ENCODE results near the gene HES2.

The HES2 gene

DNA sequence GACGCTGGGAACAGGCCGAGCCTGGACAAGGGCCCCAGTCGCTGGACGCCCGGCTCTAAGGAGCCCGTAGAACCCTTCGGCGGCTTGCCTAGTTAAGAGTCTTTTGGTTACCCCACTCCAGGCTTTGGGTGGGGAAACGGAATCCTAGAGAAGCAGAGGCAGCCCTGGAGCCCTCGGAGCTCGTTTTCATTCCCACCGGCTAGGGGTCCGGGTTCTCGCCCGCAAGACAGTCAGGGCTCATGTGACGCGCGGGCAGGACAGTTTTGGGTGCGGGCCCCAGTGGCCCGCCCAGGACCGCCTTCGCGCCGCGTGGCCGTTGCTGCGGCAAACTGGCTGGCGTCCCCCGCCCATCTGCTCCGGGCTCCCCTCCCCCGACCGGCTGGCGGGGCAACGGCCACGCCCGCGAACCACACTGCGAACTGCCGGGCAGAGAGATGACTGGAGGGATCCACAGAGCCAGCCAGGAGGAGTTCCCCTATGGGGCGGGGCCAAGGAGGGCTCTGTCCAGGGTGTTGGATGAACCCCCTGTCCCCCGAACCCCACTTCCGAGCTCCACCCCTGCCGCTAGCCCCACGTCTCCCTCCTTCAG lies 829 bp upstream of the HES2 start:
- peaks cover 100% of the 10 kb centered on the region for H3K27me3 ChIP-seq (ENCODE audit: control insufficient read depth, insufficient read depth, low read length)
- H3K9me3 ChIP-seq (ENCODE audit: control insufficient read depth, low read depth, low read length) = no peaks in the 10 kb centered on the region
- no peak overlapping the region for H3K27ac ChIP-seq (ENCODE audit: low read length)
- no peak overlapping the region for H3K9ac ChIP-seq (ENCODE audit: low read length)
- H3K36me3 ChIP-seq (ENCODE audit: control insufficient read depth, low read depth, low read length) = no peaks in the 10 kb centered on the region
- peak overlapping the region; percentile 39 for H3K4me3 ChIP-seq (ENCODE audit: low read length)
- H3K4me1 ChIP-seq (ENCODE audit: control insufficient read depth, low read depth, low read length) = peaks cover 5% of the 10 kb centered on the region

GRCh38 chr1:6419397-6419803 lies 319 bp downstream of the HES2 start:
- Histone ChIP-seq H3K9me3 (ENCODE audit: control insufficient read depth, low read depth, low read length) (no peaks in the 10 kb centered on the region), H3K36me3 (ENCODE audit: control insufficient read depth, low read depth, low read length) (no peaks in the 10 kb centered on the region), H3K27ac (ENCODE audit: low read length) (no peak overlapping the region), H3K9ac (ENCODE audit: low read length) (no peak overlapping the region), H3K4me3 (ENCODE audit: low read length) (peak overlapping the region; percentile 39), H3K4me1 (ENCODE audit: control insufficient read depth, low read depth, low read length) (peaks cover 9% of the 10 kb centered on the region), H3K27me3 (ENCODE audit: control insufficient read depth, insufficient read depth, low read length) (peaks cover 100% of the 10 kb centered on the region)

GRCh38 chr1:6418668-6419396 lies 887 bp downstream of the HES2 start:
- Histone ChIP-seq H3K9ac (ENCODE audit: low read length) (no peak overlapping the region), H3K27ac (ENCODE audit: low read length) (no peak overlapping the region), H3K4me1 (ENCODE audit: control insufficient read depth, low read depth, low read length) (peaks cover 9% of the 10 kb centered on the region), H3K36me3 (ENCODE audit: control insufficient read depth, low read depth, low read length) (no peaks in the 10 kb centered on the region), H3K9me3 (ENCODE audit: control insufficient read depth, low read depth, low read length) (no peaks in the 10 kb centered on the region), H3K4me3 (ENCODE audit: low read length) (peak overlapping the region; percentile 39), H3K27me3 (ENCODE audit: control insufficient read depth, insufficient read depth, low read length) (peaks cover 98% of the 10 kb centered on the region)

- Histone ChIP-seq H3K9me3 (ENCODE audit: control insufficient read depth, low read depth, low read length) (no peaks in the 10 kb centered on the region), H3K36me3 (ENCODE audit: control insufficient read depth, low read depth, low read length) (no peaks in the 10 kb centered on the region), H3K4me3 (ENCODE audit: low read length) (no peak overlapping the region), H3K9ac (ENCODE audit: low read length) (no peak overlapping the region), H3K4me1 (ENCODE audit: control insufficient read depth, low read depth, low read length) (peaks cover 9% of the 10 kb centered on the region), H3K27ac (ENCODE audit: low read length) (no peak overlapping the region), H3K27me3 (ENCODE audit: control insufficient read depth, insufficient read depth, low read length) (peaks cover 90% of the 10 kb centered on the region)
Observed at GRCh38 chr1:6417961-6418667, 1.6 kb downstream of the HES2 start.

- Histone ChIP-seq H3K4me1 (ENCODE audit: control insufficient read depth, low read depth, low read length) (peaks cover 9% of the 10 kb centered on the region), H3K9ac (ENCODE audit: low read length) (no peak overlapping the region), H3K27ac (ENCODE audit: low read length) (no peak overlapping the region), H3K36me3 (ENCODE audit: control insufficient read depth, low read depth, low read length) (no peaks in the 10 kb centered on the region), H3K9me3 (ENCODE audit: control insufficient read depth, low read depth, low read length) (no peaks in the 10 kb centered on the region), H3K4me3 (ENCODE audit: low read length) (no peak overlapping the region), H3K27me3 (ENCODE audit: control insufficient read depth, insufficient read depth, low read length) (peaks cover 82% of the 10 kb centered on the region)
Observed at GRCh38 chr1:6416906-6417305, 2.8 kb downstream of the HES2 start.

GRCh38 chr1:6416295-6416656 lies 3.4 kb downstream of the HES2 start:
- Histone ChIP-seq H3K36me3 (ENCODE audit: control insufficient read depth, low read depth, low read length) (no peaks in the 10 kb centered on the region), H3K9me3 (ENCODE audit: control insufficient read depth, low read depth, low read length) (no peaks in the 10 kb centered on the region), H3K27ac (ENCODE audit: low read length) (no peak overlapping the region), H3K27me3 (ENCODE audit: control insufficient read depth, insufficient read depth, low read length) (peaks cover 75% of the 10 kb centered on the region), H3K4me1 (ENCODE audit: control insufficient read depth, low read depth, low read length) (peaks cover 9% of the 10 kb centered on the region), H3K9ac (ENCODE audit: low read length) (no peak overlapping the region), H3K4me3 (ENCODE audit: low read length) (no peak overlapping the region)

DNA sequence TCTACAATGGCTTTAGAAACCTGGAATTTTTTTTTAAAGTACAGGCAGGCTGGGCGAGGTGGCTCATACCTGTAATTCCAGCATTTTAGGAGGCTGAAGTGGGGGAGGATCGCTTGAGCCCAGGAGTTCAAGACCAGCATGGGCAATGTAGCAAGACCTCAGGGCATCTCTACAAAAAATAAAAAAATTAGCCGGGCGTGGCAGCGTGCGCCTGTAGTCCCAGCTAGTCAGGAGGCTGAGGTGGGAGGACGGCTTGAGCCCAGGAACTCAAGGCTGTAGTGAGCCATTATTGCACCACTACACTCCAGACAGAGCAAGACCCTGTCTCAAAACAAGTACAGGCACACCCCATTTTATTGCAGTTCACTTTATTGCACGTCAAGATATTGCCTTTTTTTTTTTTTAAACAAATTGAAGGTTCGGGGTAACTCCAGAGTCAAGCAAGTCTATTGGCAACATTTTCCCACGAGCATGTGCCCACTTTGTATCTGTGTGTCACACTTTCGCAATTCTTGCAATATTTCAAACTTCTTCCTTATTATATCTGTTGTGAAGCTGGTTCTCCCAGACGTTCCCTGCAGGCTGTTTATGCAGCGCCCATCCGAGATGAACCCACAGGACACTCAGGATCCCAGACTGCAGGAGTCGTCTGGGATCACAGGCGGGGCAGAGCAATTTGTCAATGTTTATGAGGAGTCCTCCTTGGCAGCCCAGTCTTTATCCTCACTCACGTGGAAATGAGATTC lies 4.7 kb downstream of the HES2 start:
- Histone ChIP-seq H3K27me3 (ENCODE audit: control insufficient read depth, insufficient read depth, low read length) (peaks cover 63% of the 10 kb centered on the region), H3K36me3 (ENCODE audit: control insufficient read depth, low read depth, low read length) (no peaks in the 10 kb centered on the region), H3K9ac (ENCODE audit: low read length) (no peak overlapping the region), H3K9me3 (ENCODE audit: control insufficient read depth, low read depth, low read length) (no peaks in the 10 kb centered on the region), H3K4me1 (ENCODE audit: control insufficient read depth, low read depth, low read length) (peaks cover 5% of the 10 kb centered on the region), H3K4me3 (ENCODE audit: low read length) (no peak overlapping the region), H3K27ac (ENCODE audit: low read length) (no peak overlapping the region)

DNA sequence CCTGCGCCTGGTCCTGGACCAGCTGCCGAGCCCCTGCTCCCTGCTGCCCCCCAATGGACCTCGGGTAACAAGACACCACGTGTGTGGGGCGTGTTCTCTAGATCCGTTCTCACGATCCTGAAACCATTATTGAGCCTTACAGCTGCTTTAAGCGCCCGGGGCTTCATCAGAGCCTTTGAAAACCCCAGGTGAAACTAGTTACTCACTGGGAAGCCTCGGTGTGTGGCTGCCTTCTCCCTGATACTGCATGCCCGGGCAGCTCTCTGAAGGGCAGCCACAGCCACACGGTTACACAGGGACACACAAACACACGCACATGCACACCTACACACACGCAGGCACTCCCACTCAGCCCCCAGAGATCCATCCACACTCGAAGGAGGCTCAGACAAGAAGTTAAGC lies 5.3 kb downstream of the HES2 start:
- Histone ChIP-seq H3K9ac (ENCODE audit: low read length) (no peak overlapping the region), H3K4me3 (ENCODE audit: low read length) (no peak overlapping the region), H3K27ac (ENCODE audit: low read length) (no peak overlapping the region)

GRCh38 chr1:6412896-6413295 lies 6.8 kb downstream of the HES2 start:
- Histone ChIP-seq H3K27me3 (ENCODE audit: control insufficient read depth, insufficient read depth, low read length) (peaks cover 42% of the 10 kb centered on the region), H3K9ac (ENCODE audit: low read length) (no peak overlapping the region), H3K4me3 (ENCODE audit: low read length) (no peak overlapping the region), H3K36me3 (ENCODE audit: control insufficient read depth, low read depth, low read length) (no peaks in the 10 kb centered on the region), H3K27ac (ENCODE audit: low read length) (no peak overlapping the region), H3K4me1 (ENCODE audit: control insufficient read depth, low read depth, low read length) (peaks cover 4% of the 10 kb centered on the region), H3K9me3 (ENCODE audit: control insufficient read depth, low read depth, low read length) (no peaks in the 10 kb centered on the region)

More for the DNA sequence above, 5.3 kb downstream of the HES2 start:
- Histone ChIP-seq H3K27me3 (ENCODE audit: control insufficient read depth, insufficient read depth, low read length) (peaks cover 57% of the 10 kb centered on the region), H3K4me1 (ENCODE audit: control insufficient read depth, low read depth, low read length) (peaks cover 4% of the 10 kb centered on the region), H3K9me3 (ENCODE audit: control insufficient read depth, low read depth, low read length) (no peaks in the 10 kb centered on the region), H3K36me3 (ENCODE audit: control insufficient read depth, low read depth, low read length) (no peaks in the 10 kb centered on the region)

GRCh38 chr1:6410248-6410893 lies 9.3 kb downstream of the HES2 start:
- Histone ChIP-seq H3K4me3 (ENCODE audit: low read length) (no peak overlapping the region), H3K9me3 (ENCODE audit: control insufficient read depth, low read depth, low read length) (no peaks in the 10 kb centered on the region), H3K4me1 (ENCODE audit: control insufficient read depth, low read depth, low read length) (peaks cover 4% of the 10 kb centered on the region), H3K9ac (ENCODE audit: low read length) (no peak overlapping the region), H3K36me3 (ENCODE audit: control insufficient read depth, low read depth, low read length) (no peaks in the 10 kb centered on the region), H3K27me3 (ENCODE audit: control insufficient read depth, insufficient read depth, low read length) (peaks cover 21% of the 10 kb centered on the region), H3K27ac (ENCODE audit: low read length) (no peak overlapping the region)

- Histone ChIP-seq H3K4me1 (ENCODE audit: control insufficient read depth, low read depth, low read length) (peaks cover 3% of the 10 kb centered on the region), H3K27me3 (ENCODE audit: control insufficient read depth, insufficient read depth, low read length) (peaks cover 20% of the 10 kb centered on the region)
Observed at GRCh38 chr1:6409733-6410132, 10.0 kb downstream of the HES2 start.

More at GRCh38 chr1:6409733-6410132, 10.0 kb downstream of the HES2 start:
- no peak overlapping the region for H3K4me3 ChIP-seq (ENCODE audit: low read length)
- H3K9me3 ChIP-seq (ENCODE audit: control insufficient read depth, low read depth, low read length) = no peaks in the 10 kb centered on the region
- H3K27ac ChIP-seq (ENCODE audit: low read length) = no peak overlapping the region
- no peak overlapping the region for H3K9ac ChIP-seq (ENCODE audit: low read length)
- no peaks in the 10 kb centered on the region for H3K36me3 ChIP-seq (ENCODE audit: control insufficient read depth, low read depth, low read length)
